Measurements from ENCODE around the gene SESTD1. TPM values are rescaled to one million over a fixed set of nuclear protein-coding genes. Genes with fewer than 3 reads are reported as not detected.
"Not testable (repeated sequence)": the region's sequence is repeated elsewhere in the genome, so short reads cannot be mapped to it uniquely, and the experiment has no call there.

SESTD1 gene
- total RNA-seq, 1 experiment from 2014 or later, result 26.8 TPM

DNA sequence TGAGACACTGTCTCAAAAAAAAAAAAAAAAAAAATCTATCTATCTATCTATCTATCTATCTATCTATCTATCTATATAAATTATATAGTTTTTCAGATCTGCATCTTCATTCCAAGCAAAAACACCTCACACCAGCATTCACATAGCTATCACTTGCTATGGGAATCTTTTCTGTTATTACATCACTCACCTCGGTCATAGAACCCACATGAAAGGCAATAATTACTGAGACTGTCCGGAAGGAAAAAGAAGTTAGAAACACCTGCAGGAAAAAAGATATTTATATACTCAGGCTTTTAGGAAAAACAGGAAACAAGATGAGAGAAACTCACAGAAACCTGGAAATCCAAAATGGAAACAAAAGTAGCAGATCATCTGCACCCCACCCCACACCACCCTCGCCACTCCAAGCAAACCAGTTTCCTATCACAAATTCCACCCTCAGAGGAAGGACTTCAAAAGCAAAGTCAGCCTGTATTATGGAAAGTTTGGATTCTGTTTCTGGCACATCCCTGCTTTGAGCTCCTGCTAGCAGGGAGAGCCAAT is 192.7 kb downstream of the SESTD1 start:
- Histone ChIP-seq H3K27ac (no peak overlapping the region), H3K9me3 (replicated peaks) (no peaks in the 10 kb centered on the region), H3K4me1 (replicated peaks) (no peaks in the 10 kb centered on the region), H3K27me3 (replicated peaks) (no peaks in the 10 kb centered on the region), H3K36me3 (no peaks in the 10 kb centered on the region), H3K4me3 (no peak overlapping the region)
- no peak for DNase-seq (ENCODE audit: low read depth in 1 of 2, low spot score in 2 of 2)

- Histone ChIP-seq H3K4me1 (replicated peaks) (no peaks in the 10 kb centered on the region), H3K27ac (no peak overlapping the region), H3K4me3 (no peak overlapping the region), H3K36me3 (no peaks in the 10 kb centered on the region), H3K27me3 (replicated peaks) (no peaks in the 10 kb centered on the region), H3K9me3 (replicated peaks) (no peaks in the 10 kb centered on the region)
- no peak for DNase-seq (ENCODE audit: low read depth in 1 of 2, low spot score in 2 of 2)
Observed at GRCh38 chr2:179070895-179071294, 193.7 kb downstream of the SESTD1 start.

GRCh38 chr2:179069685-179070084 is 194.9 kb downstream of the SESTD1 start:
- Histone ChIP-seq H3K36me3 (no peaks in the 10 kb centered on the region), H3K27ac (no peak overlapping the region), H3K27me3 (replicated peaks) (no peaks in the 10 kb centered on the region), H3K9me3 (replicated peaks) (no peaks in the 10 kb centered on the region), H3K4me1 (replicated peaks) (no peaks in the 10 kb centered on the region), H3K4me3 (no peak overlapping the region)
- no peak for DNase-seq (ENCODE audit: low read depth in 1 of 2, low spot score in 2 of 2)

- Histone ChIP-seq H3K36me3 (no peaks in the 10 kb centered on the region), H3K27me3 (replicated peaks) (no peaks in the 10 kb centered on the region), H3K4me3 (no peak overlapping the region), H3K4me1 (replicated peaks) (no peaks in the 10 kb centered on the region), H3K27ac (no peak overlapping the region), H3K9me3 (replicated peaks) (no peaks in the 10 kb centered on the region)
- no peak for DNase-seq (ENCODE audit: low read depth in 1 of 2, low spot score in 2 of 2)
Observed at GRCh38 chr2:179068991-179069643, 195.5 kb downstream of the SESTD1 start.

DNA sequence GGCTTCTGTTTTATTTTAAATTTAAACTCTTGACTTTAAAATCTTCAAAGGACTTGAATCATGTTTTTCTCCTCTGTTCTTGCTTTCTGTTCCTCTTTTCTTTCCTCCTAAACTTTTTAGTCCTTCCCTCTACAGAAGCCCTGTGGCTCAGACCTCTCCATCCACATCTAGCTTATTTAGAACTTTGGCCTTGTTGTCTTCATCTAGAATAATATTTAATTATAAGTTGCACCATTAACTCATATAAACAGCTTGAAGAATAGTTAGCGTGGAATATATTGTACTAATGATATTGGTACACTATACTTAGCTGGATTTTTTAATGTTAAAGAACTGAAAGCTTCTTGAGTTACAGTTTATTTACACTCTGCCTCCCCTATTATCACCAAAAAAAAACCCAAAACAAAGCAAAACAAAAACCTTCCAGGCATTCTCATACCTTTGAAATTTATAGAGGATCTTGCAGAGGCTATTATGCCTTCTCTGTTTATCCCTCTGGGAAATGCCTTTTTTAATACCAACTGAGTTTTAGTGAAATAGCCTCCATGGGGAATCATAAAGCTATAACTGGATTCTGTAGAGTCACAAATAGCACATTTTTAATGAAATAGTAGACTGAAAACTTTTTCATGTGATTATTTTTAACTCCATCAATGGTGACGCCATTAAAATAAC is 205.5 kb downstream of the SESTD1 start:
- peaks cover 7% of the 10 kb centered on the region for H3K4me1 ChIP-seq (replicated peaks)
- H3K4me3 ChIP-seq, result no peak overlapping the region
- DNase-seq (ENCODE audit: low read depth in 1 of 2, low spot score in 2 of 2), result no peak
- H3K27me3 ChIP-seq (replicated peaks), result no peaks in the 10 kb centered on the region
- no peaks in the 10 kb centered on the region for H3K9me3 ChIP-seq (replicated peaks)
- no peaks in the 10 kb centered on the region for H3K36me3 ChIP-seq
- H3K27ac ChIP-seq, result no peak overlapping the region

DNA sequence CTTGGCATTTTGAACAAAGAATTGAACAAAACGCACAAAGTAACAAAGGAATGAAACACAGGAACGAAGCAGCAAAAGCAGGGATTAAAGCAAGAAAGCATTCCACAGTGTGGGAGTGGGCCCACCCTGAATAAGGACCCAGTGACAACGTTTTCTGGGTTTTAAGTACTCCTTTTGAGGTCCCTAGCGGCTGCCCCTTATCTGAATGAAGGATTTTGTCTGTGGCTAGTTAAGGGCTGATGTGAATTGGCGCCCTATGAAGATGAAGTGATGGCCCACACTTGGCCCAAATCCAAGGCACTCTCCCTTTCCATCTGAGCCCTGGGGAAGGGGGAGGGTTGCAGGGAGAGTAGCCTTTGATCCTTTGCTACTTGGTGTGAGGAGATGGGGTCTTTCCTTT is 206.9 kb downstream of the SESTD1 start:
- Histone ChIP-seq H3K27me3 (replicated peaks) (no peaks in the 10 kb centered on the region), H3K4me1 (replicated peaks) (peaks cover 7% of the 10 kb centered on the region), H3K36me3 (no peaks in the 10 kb centered on the region), H3K27ac (no peak overlapping the region), H3K9me3 (replicated peaks) (no peaks in the 10 kb centered on the region), H3K4me3 (no peak overlapping the region)
- no peak for DNase-seq (ENCODE audit: low read depth in 1 of 2, low spot score in 2 of 2)

DNA sequence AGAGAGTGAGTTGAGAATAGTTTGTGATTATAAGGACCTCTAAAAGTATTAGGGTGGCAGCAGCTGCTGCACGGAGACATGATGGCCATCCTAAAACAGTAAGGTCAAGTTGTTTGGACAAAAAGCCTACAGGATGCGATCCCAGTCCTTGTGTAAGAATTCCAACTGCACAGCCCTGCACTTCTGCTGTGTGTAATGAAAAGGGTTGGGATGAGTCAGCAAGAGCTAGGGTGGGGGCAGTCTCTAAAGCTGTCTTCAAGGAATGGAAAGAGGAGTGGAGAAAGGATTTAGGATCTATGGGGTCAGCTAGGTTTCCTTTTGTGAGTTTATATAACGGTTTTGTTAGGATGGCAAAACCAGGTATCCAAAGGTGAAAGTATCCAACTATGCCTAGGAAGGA is 211.1 kb downstream of the SESTD1 start:
- not testable (repeated sequence) for DNase-seq (ENCODE audit: low read depth in 1 of 2, low spot score in 2 of 2); H3K4me1 ChIP-seq (replicated peaks); H3K9me3 ChIP-seq (replicated peaks); H3K36me3 ChIP-seq; H3K27ac ChIP-seq; H3K27me3 ChIP-seq (replicated peaks); H3K4me3 ChIP-seq

Other genes with a start within 250 kb of the SESTD1 start
- gene CCDC141, start 214.7 kb downstream of the SESTD1 start, total RNA-seq (2014; rRNA removed; shearing (Covaris generic)), result not detected in 2 replicates

Data from SJSA1 (cell line).